Measurements from ENCODE around the gene TTLL1.
"Not testable (repeated sequence)": the region's sequence is repeated elsewhere in the genome, so short reads cannot be mapped to it uniquely, and the experiment has no call there.

TTLL1 gene

GRCh38 chr22:43110444-43110926 is 21.3 kb upstream of the TTLL1 start, which contains the start of gene BIK:
Gene BIK (plus strand): TSS chr22:43110750. CDS start chr22:43124023, 13,273 bp downstream.
- DNase-seq (ENCODE audit: low read depth in 2 of 2) = no peak

- no peak for DNase-seq (ENCODE audit: low read depth in 2 of 2)
Observed at GRCh38 chr22:43109921-43110443, 20.8 kb upstream of the TTLL1 start.

- DNase-seq (ENCODE audit: low read depth in 2 of 2) = no peak
Observed at GRCh38 chr22:43109511-43109910, 20.3 kb upstream of the TTLL1 start.

- no peak for DNase-seq (ENCODE audit: low read depth in 2 of 2)
Observed at GRCh38 chr22:43106302-43106701, 17.1 kb upstream of the TTLL1 start.

- not testable (repeated sequence) for DNase-seq (ENCODE audit: low read depth in 2 of 2)
Observed at GRCh38 chr22:43104950-43105349, 15.8 kb upstream of the TTLL1 start.

GRCh38 chr22:43104056-43104625 is 14.9 kb upstream of the TTLL1 start:
- DNase-seq (ENCODE audit: low read depth in 2 of 2) = not testable (repeated sequence)

- no peak for DNase-seq (ENCODE audit: low read depth in 2 of 2)
Observed at GRCh38 chr22:43101306-43101705, 12.1 kb upstream of the TTLL1 start.

- DNase-seq (ENCODE audit: low read depth in 2 of 2) = no peak
Observed at GRCh38 chr22:43100225-43100624, 11.0 kb upstream of the TTLL1 start.

GRCh38 chr22:43099095-43099494 is 9.9 kb upstream of the TTLL1 start:
- DNase-seq (ENCODE audit: low read depth in 2 of 2) = no peak

- DNase-seq (ENCODE audit: low read depth in 2 of 2) = no peak
Observed at GRCh38 chr22:43098356-43098755, 9.2 kb upstream of the TTLL1 start.

GRCh38 chr22:43096420-43096819 is 7.2 kb upstream of the TTLL1 start:
- no peak for DNase-seq (ENCODE audit: low read depth in 2 of 2)

GRCh38 chr22:43094551-43094950 is 5.4 kb upstream of the TTLL1 start:
- no peak for DNase-seq (ENCODE audit: low read depth in 2 of 2)

GRCh38 chr22:43094085-43094484 is 4.9 kb upstream of the TTLL1 start:
- no peak for DNase-seq (ENCODE audit: low read depth in 2 of 2)

- no peak for DNase-seq (ENCODE audit: low read depth in 2 of 2)
Observed at GRCh38 chr22:43092085-43092484, 2.9 kb upstream of the TTLL1 start.

- peak; percentile 73 to 76 for DNase-seq (ENCODE audit: low read depth in 2 of 2)
Observed at GRCh38 chr22:43090130-43090789, 1.1 kb upstream of the TTLL1 start.

- no peak for DNase-seq (ENCODE audit: low read depth in 2 of 2)
Observed at GRCh38 chr22:43088627-43088983, 586 bp downstream of the TTLL1 start.

GRCh38 chr22:43085658-43086606 is 3.3 kb downstream of the TTLL1 start:
- no peak for DNase-seq (ENCODE audit: low read depth in 2 of 2)

GRCh38 chr22:43081968-43082367 is 7.2 kb downstream of the TTLL1 start:
- no peak for DNase-seq (ENCODE audit: low read depth in 2 of 2)

GRCh38 chr22:43080616-43081015 is 8.6 kb downstream of the TTLL1 start:
- DNase-seq (ENCODE audit: low read depth in 2 of 2) = no peak

GRCh38 chr22:43079742-43080141 is 9.4 kb downstream of the TTLL1 start:
- DNase-seq (ENCODE audit: low read depth in 2 of 2) = no peak

GRCh38 chr22:43078522-43078921 is 10.7 kb downstream of the TTLL1 start:
- DNase-seq (ENCODE audit: low read depth in 2 of 2) = no peak
